Esophagus squamous epithelium (tissue), 5 donors: Measurements from ENCODE around the gene GIPC2. TPM values are rescaled to one million over a fixed set of nuclear protein-coding genes. Genes with fewer than 3 reads are reported as not detected.

Experiments used
- DNase-seq: peaks from one replicate; lab custom pipeline; 2025; lab: John Stamatoyannopoulos, UW
- H3K27ac ChIP-seq, 4 donors: fragments of 200-600 bp; sonication (generic); one replicate each; pipeline ENCODE4 v1.5.1; 2016 to 2019; ENCODE audit warnings: mild to moderate bottlenecking in 1 of 4
- H3K27me3 ChIP-seq, 4 donors: fragments of 200-600 bp; sonication (generic); 1 replicate in 3 of 4; 2 replicates in 1 of 4; pipeline versions ENCODE4 v1.5.1 to v1.6.0; 2017 to 2021; ENCODE audit warnings: antibody characterized with exemption in 1 of 4
- H3K36me3 ChIP-seq, 3 donors: fragments of 200-600 bp; sonication (generic); one replicate each; pipeline ENCODE4 v1.5.1; 2016 to 2019
- H3K4me1 ChIP-seq, 3 donors: fragments of 200-600 bp; sonication (generic); one replicate each; pipeline ENCODE4 v1.5.1; 2017 to 2019
- H3K4me3 ChIP-seq, 4 donors: fragments of 200-600 bp; sonication (generic); 1 replicate in 3 of 4; 2 replicates in 1 of 4; pipeline ENCODE4 v1.5.1; 2016 to 2019; ENCODE audit warnings: mild to moderate bottlenecking in 2 of 4, moderate library complexity in 1 of 4
- H3K9me3 ChIP-seq, 3 donors: fragments of 200-600 bp; sonication (generic); one replicate each; pipeline ENCODE4 v1.5.1; 2016 to 2019
- POLR2A ChIP-seq, 4 donors: fragments of 450-650 bp; IDR thresholded peaks; one replicate each; pipeline ENCODE4 v1.6.1; 2017; ENCODE audit warnings: antibody characterized with exemption in 4 of 4, mild to moderate bottlenecking in 4 of 4, moderate library complexity in 3 of 4
- WGBS, 2 donors: methylation state at CpG; one replicate each; pipeline ENCODE4 v1.1.5; 2018; 5-methylcytosine and 5-hydroxymethylcytosine counted together
- intact Hi-C: fragments of 100-400 bp; cut with DNase I; formaldehyde crosslinking; loops from one replicate; pipeline ENCODE4 v1.15.0; 2022
- total RNA-seq, 4 donors: library from RNA; depleted of rRNA; stranded (reverse); fragments of >200 nt; gene quantifications; one replicate each; pipeline ENCODE4 v1.1.0, GENCODE V29; 2016
- TF ChIP-seq, protein P1 (sequence below), 6 experiments: fragments of 450-650 bp in 4 of 6; fragments of 200-600 bp in 2 of 6; sonication (generic) in 2 of 6; IDR thresholded peaks; one replicate each; pipeline ENCODE4 v1.5.1; 2016 to 2019; ENCODE audit warnings: antibody characterized with exemption in 6 of 6, mild to moderate bottlenecking in 4 of 6, moderate library complexity in 4 of 6
- donor health status: DM: yes; HTN: yes; CAD: no.

Gene GIPC2
- total RNA-seq, 4 donors from 2014 or later, result 2.8 to 4.2 (median 3.7) TPM

DNA sequence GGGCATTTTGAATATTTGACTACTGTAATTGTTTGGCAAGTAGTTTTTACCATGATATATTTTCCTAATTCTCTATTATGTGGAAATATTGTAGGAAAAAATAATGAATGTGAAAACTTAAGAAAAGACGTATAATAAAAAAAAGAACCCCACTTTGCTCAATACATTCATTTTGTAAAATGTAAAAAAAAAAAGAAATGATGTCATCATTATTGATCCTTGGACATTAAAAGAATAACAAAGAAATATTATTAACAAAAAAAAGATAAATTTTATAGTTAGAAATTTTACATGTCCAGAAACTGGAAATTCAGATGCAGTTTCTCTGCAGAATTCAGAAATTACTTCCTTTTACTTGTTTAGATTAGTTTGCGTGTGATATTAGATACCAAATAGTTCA, 5.2 kb downstream of the GIPC2 start:
- Histone ChIP-seq H3K27ac (no peak overlapping the region), H3K9me3 (no peaks in the 10 kb centered on the region), H3K4me3 (no peak overlapping the region), H3K4me1 (peaks cover 0 to 15% (median 5%) of the 10 kb centered on the region in 3 donors), H3K27me3 (peaks cover 0 to 12% (median 0%) of the 10 kb centered on the region in 4 donors), H3K36me3 (no peaks in the 10 kb centered on the region)
- WGBS, 2 donors, result 91 to 95% methylated on average over 2 of the region's 2 CpGs
- TF ChIP-seq POLR2A (IDR thresholded peaks at IDR 0.05), result no peak
- TF ChIP-seq, protein P1, sequence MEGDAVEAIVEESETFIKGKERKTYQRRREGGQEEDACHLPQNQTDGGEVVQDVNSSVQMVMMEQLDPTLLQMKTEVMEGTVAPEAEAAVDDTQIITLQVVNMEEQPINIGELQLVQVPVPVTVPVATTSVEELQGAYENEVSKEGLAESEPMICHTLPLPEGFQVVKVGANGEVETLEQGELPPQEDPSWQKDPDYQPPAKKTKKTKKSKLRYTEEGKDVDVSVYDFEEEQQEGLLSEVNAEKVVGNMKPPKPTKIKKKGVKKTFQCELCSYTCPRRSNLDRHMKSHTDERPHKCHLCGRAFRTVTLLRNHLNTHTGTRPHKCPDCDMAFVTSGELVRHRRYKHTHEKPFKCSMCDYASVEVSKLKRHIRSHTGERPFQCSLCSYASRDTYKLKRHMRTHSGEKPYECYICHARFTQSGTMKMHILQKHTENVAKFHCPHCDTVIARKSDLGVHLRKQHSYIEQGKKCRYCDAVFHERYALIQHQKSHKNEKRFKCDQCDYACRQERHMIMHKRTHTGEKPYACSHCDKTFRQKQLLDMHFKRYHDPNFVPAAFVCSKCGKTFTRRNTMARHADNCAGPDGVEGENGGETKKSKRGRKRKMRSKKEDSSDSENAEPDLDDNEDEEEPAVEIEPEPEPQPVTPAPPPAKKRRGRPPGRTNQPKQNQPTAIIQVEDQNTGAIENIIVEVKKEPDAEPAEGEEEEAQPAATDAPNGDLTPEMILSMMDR (IDR thresholded peaks at IDR 0.05), result no peak
- intact Hi-C loops, result no loop called here
- DNase-seq, result no peak

DNA sequence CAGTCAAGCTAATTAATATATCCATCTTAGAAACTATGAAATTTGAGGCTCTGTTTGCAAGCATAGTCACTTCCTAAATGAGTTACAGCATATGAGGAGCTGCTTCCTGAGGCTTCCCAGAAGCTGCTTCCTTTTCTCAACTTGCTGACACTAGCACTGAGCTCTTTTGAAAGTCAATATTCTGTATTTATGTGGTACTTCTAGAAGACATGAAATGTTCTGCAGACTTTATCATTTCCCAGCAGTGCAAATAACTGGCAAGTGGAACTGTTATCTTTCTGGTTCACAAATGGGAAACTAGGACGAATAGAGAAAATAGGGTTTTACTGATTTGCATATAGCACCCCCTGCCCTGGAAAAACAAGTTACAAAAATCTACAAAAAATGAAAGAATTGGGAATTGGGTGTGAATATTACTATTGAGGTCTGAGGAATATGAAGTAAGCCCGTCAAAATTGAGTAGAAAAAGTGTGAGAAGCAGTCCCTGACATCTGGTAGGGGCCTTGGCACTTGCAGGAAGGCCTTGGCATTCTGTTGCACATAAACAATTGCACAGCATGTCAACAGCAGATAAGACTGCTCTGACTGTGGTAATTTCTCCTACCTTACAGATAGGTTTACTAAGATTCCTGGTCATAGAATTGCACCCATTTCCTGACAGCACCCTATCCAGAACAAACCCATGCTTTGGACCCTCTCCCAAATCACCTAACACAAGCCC, 7.1 kb downstream of the GIPC2 start:
- TF ChIP-seq, protein P1 (IDR thresholded peaks at IDR 0.05), result no peak
- TF ChIP-seq POLR2A (IDR thresholded peaks at IDR 0.05), result no peak
- no peaks in the 10 kb centered on the region for H3K27me3 ChIP-seq
- no peaks in the 10 kb centered on the region for H3K9me3 ChIP-seq
- no peak overlapping the region for H3K4me3 ChIP-seq
- intact Hi-C loops, result no loop called here
- no peak overlapping the region for H3K27ac ChIP-seq
- 63 to 64% methylated on average over 2 of the region's 2 CpGs for WGBS, 2 donors
- H3K36me3 ChIP-seq, result no peaks in the 10 kb centered on the region
- H3K4me1 ChIP-seq, result no peaks in the 10 kb centered on the region
- no peak for DNase-seq

DNA sequence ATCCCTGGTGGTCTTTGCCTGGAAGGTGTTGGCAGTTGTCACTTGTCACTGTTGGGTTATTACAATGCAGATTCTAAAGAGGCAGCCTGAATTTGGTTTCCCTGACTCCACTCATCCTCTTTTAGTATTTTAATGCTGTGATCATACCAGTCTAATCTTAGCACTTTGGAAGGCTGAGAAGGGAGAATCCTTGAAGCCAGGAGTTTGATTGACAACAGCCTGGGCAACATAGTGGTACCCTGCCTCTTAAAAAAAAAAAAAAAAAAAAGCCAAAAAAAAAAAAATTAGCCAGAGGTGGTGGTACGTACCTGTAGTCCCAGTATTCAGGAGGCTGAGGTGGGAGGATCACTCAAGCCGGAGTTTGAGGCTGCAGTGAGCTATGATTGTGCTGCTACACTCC, 7.7 kb downstream of the GIPC2 start:
- 87 to 97% methylated on average over 2 of the region's 2 CpGs for WGBS, 2 donors
- no peaks in the 10 kb centered on the region for H3K9me3 ChIP-seq
- intact Hi-C loops, result no loop called here

DNA sequence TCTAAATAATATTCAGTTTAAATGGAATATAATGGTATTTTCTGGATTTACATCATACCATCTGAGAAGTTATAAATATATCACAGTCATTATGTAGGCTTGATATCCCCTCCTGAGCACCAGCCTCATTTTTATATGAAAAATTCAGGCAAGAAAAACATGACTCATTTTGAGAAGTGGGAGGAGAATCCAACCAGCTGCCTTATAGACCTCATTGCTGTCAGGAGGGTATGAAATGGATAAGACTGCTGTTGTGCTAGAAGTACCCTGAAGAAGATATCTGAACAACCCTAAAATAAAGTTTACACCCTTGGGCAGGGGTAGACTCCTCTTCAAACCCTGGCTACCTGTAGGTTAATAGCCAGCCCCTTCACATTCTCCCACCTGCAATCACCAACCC, 8.8 kb downstream of the GIPC2 start:
- H3K4me3 ChIP-seq, result no peak overlapping the region
- intact Hi-C loops, result no loop called here
- H3K4me1 ChIP-seq, result no peaks in the 10 kb centered on the region
- DNase-seq, result no peak
- no peaks in the 10 kb centered on the region for H3K36me3 ChIP-seq
- H3K27me3 ChIP-seq, result no peaks in the 10 kb centered on the region
- TF ChIP-seq, protein P1 (IDR thresholded peaks at IDR 0.05), result no peak
- no peak for TF ChIP-seq POLR2A (IDR thresholded peaks at IDR 0.05)
- no peaks in the 10 kb centered on the region for H3K9me3 ChIP-seq
- H3K27ac ChIP-seq, result no peak overlapping the region

More for the DNA sequence above, 7.7 kb downstream of the GIPC2 start:
- no peaks in the 10 kb centered on the region for H3K4me1 ChIP-seq
- no peak overlapping the region for H3K4me3 ChIP-seq
- no peak for DNase-seq
- no peak overlapping the region for H3K27ac ChIP-seq
- TF ChIP-seq, protein P1 (IDR thresholded peaks at IDR 0.05), result no peak
- no peak for TF ChIP-seq POLR2A (IDR thresholded peaks at IDR 0.05)
- H3K27me3 ChIP-seq, result no peaks in the 10 kb centered on the region
- no peaks in the 10 kb centered on the region for H3K36me3 ChIP-seq

DNA sequence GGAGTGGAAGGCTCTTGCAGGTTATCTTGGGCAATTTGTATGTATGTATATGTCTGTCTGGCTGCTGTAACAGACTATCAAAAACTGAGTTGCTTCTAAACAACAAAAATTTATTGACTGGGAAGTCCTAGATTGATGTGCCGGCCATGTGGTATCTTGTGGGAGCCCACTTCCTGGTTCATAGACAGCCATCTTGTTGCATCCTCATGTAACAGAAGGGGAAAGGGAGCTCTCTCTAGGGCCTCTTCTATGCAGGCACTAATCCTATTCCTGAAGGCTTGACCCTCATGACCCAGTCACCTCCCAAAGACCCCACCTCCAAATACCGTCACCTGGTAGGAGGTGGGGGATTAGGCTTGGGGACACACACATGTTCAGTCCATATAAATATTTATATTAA, 9.2 kb downstream of the GIPC2 start:
- Histone ChIP-seq H3K27ac (no peak overlapping the region), H3K27me3 (no peaks in the 10 kb centered on the region), H3K4me3 (no peak overlapping the region), H3K4me1 (no peaks in the 10 kb centered on the region), H3K36me3 (no peaks in the 10 kb centered on the region), H3K9me3 (no peaks in the 10 kb centered on the region)
- intact Hi-C loops, result no loop called here
- DNase-seq, result no peak
- no peak for TF ChIP-seq POLR2A (IDR thresholded peaks at IDR 0.05)
- TF ChIP-seq, protein P1 (IDR thresholded peaks at IDR 0.05), result no peak
- 44 to 50% methylated on average over 2 of the region's 2 CpGs for WGBS, 2 donors
